Fibroblast of lung (primary cell): ENCODE data around the gene SCN8A.

Source experiments
- EZH2 ChIP-seq: IDR thresholded peaks from 2 replicates; pipeline ENCODE4 v1.5.1; 2012; ENCODE audit warnings: low read length, control low read depth, mild to moderate bottlenecking; ENCODE audit errors: missing control alignments
- TF ChIP-seq, protein P1 (sequence below), 2 donors: IDR thresholded peaks in 1 of 2; conservative IDR thresholded peaks in 1 of 2; 1 replicate in 1 of 2; 2 replicates in 1 of 2; pipeline ENCODE4 v1.5.1; 2011 to 2012; ENCODE audit warnings: low read length in 2 of 2, control low read depth in 1 of 2, inconsistent platforms in 1 of 2, low read depth in 1 of 2, mild to moderate bottlenecking in 1 of 2

DNA sequence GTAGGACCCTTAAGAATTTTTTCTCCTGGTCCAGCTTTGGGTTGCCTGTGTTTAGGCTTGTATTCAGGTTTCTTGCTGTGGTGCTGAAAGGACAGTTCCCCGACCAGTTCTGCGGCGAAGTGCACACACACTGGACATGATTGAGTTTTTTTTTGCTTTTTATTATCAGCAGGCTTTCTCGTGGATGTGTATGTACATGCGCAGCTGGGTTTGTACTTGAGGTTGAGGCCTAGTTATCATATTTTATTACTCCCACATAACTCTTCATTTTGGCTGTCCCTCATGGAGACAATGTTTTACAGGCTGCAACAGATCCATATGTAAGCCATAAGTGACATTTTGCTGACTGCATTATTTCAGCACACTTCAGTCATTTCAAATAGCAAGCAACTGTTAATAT, 2.5 kb downstream of the SCN8A start:
- TF ChIP-seq, protein P1, sequence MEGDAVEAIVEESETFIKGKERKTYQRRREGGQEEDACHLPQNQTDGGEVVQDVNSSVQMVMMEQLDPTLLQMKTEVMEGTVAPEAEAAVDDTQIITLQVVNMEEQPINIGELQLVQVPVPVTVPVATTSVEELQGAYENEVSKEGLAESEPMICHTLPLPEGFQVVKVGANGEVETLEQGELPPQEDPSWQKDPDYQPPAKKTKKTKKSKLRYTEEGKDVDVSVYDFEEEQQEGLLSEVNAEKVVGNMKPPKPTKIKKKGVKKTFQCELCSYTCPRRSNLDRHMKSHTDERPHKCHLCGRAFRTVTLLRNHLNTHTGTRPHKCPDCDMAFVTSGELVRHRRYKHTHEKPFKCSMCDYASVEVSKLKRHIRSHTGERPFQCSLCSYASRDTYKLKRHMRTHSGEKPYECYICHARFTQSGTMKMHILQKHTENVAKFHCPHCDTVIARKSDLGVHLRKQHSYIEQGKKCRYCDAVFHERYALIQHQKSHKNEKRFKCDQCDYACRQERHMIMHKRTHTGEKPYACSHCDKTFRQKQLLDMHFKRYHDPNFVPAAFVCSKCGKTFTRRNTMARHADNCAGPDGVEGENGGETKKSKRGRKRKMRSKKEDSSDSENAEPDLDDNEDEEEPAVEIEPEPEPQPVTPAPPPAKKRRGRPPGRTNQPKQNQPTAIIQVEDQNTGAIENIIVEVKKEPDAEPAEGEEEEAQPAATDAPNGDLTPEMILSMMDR (conservative IDR thresholded peaks at IDR 0.05 in 1 of 2, IDR thresholded peaks at IDR 0.05 in 1 of 2; ENCODE audit: low read depth in 1 of 2, low read length in 2 of 2): no peak
- TF ChIP-seq EZH2: no peak
